IMR-90 (cell line): ENCODE data around the gene P2RX5. TPM values are rescaled to one million over a fixed set of nuclear protein-coding genes. Genes with fewer than 3 reads are reported as not detected.
A peak's percentile ranks its signal among the peaks of the same experiment; 100 is the strongest.

ENCODE experiments used
- ATAC-seq: fragments of 200-7000 bp; cut with Tn5 transposase; 2 replicates; pipeline ENCODE4 v1.9.1; 2020; ENCODE audit warnings: low read depth, mild to moderate bottlenecking, moderate library complexity
- BruUV-seq: library from RNA; stranded (reverse); fragments of 400-500 nt; replicated peaks from 2 replicates; lab custom pipeline; 2021; lab: Mats Ljungman, UMichigan
- CTCF ChIA-PET: fragments of 300-600 bp; formaldehyde crosslinking; extraction: SDS; loops from one replicate; lab custom pipeline; 2021; ENCODE audit warnings: antibody characterized with exemption; lab: Yijun Ruan, JAX
- POLR2A ChIA-PET: fragments of 300-600 bp; sonication (Branson Sonifier 250); formaldehyde crosslinking; loops from one replicate; lab custom pipeline; 2022; ENCODE audit warnings: antibody characterized with exemption; ENCODE audit not compliant: unreplicated experiment; lab: Charles Lee
- DNase-seq: peaks from one replicate; pipeline ENCODE4 v3.0.0; 2013
- H2AFZ ChIP-seq: replicated peaks from 2 replicates; pipeline ENCODE3; 2013; ENCODE audit warnings: low read length, mild to moderate bottlenecking; ENCODE audit not compliant: poor library complexity
- H2AK5ac ChIP-seq: 2 replicates; pipeline ENCODE4 v1.6.1; 2013; ENCODE audit warnings: low read depth, low read length, inconsistent platforms
- H2AK9ac ChIP-seq: replicated peaks from 2 replicates; pipeline ENCODE3; 2013; ENCODE audit warnings: mild to moderate bottlenecking, low read depth, low read length, moderate library complexity; ENCODE audit not compliant: poor library complexity
- H2BK120ac ChIP-seq: 2 replicates; pipeline ENCODE4 v1.6.1; 2013; ENCODE audit warnings: low read depth, low read length, inconsistent platforms
- H2BK15ac ChIP-seq: 3 replicates; pipeline ENCODE4 v1.6.1; 2013; ENCODE audit warnings: low read depth, low read length, inconsistent platforms
- H2BK20ac ChIP-seq: 2 replicates; pipeline ENCODE4 v1.6.1; 2013; ENCODE audit warnings: low read depth, mild to moderate bottlenecking, inconsistent platforms, low read length, moderate library complexity
- H2BK5ac ChIP-seq: 2 replicates; pipeline ENCODE4 v1.6.1; 2013; ENCODE audit warnings: mild to moderate bottlenecking, low read depth, low read length, inconsistent platforms; ENCODE audit not compliant: poor library complexity, severe bottlenecking
- H3K14ac ChIP-seq: replicated peaks from 2 replicates; pipeline ENCODE4 v1.6.1; 2013; ENCODE audit warnings: low read depth, low read length, inconsistent platforms
- H3K18ac ChIP-seq: 2 replicates; pipeline ENCODE4 v1.6.1; 2013; ENCODE audit warnings: low read depth, low read length, control low read depth
- H3K23ac ChIP-seq: 2 replicates; pipeline ENCODE4 v1.6.1; 2013; ENCODE audit warnings: low read depth, low read length, inconsistent platforms
- H3K27ac ChIP-seq: 2 replicates; pipeline ENCODE4 v1.5.1; 2013; ENCODE audit warnings: mild to moderate bottlenecking, control low read depth, low read length; ENCODE audit not compliant: insufficient read depth
- H3K27me3 ChIP-seq: 2 replicates; pipeline ENCODE4 v1.6.1; 2013; ENCODE audit warnings: low read length; ENCODE audit not compliant: control insufficient read depth, insufficient read depth
- H3K36me3 ChIP-seq: 2 replicates; pipeline ENCODE4 v1.6.1; 2013; ENCODE audit warnings: low read length, mixed read lengths; ENCODE audit not compliant: control insufficient read depth, insufficient read depth
- H3K4ac ChIP-seq: 2 replicates; pipeline ENCODE4 v1.6.1; 2013; ENCODE audit warnings: low read depth, low read length, inconsistent platforms
- H3K4me1 ChIP-seq: 2 replicates; pipeline ENCODE4 v1.6.1; 2013; ENCODE audit warnings: low read length, mixed read lengths; ENCODE audit not compliant: control insufficient read depth, insufficient read depth
- H3K4me2 ChIP-seq: 2 replicates; pipeline ENCODE4 v1.6.1; 2013; ENCODE audit warnings: low read depth, mild to moderate bottlenecking, control low read depth, low read length, moderate library complexity
- H3K4me3 ChIP-seq: 2 replicates; pipeline ENCODE4 v1.5.1; 2013; ENCODE audit warnings: low read depth, mild to moderate bottlenecking, control low read depth, low read length, moderate library complexity; ENCODE audit not compliant: insufficient read depth
- H3K56ac ChIP-seq: 2 replicates; pipeline ENCODE4 v1.6.1; 2013; ENCODE audit warnings: low read length, inconsistent platforms; ENCODE audit not compliant: insufficient read depth; ENCODE audit errors: extremely low read depth
- H3K79me1 ChIP-seq, 2 experiments: 2 replicates each; pipeline ENCODE4 v1.6.1; 2013; ENCODE audit warnings: low read length in 2 of 2, inconsistent platforms in 1 of 2, low read depth in 1 of 2
- H3K9ac ChIP-seq: 2 replicates; pipeline ENCODE4 v1.6.1; 2013; ENCODE audit warnings: low read depth, low read length, control low read depth
- H3K9me1 ChIP-seq: 2 replicates; pipeline ENCODE4 v1.6.1; 2013; ENCODE audit warnings: low read length, inconsistent platforms; ENCODE audit not compliant: insufficient read depth
- H3K9me3 ChIP-seq: 2 replicates; pipeline ENCODE4 v1.6.1; 2013; ENCODE audit warnings: low read length; ENCODE audit not compliant: control insufficient read depth, insufficient read depth
- H4K20me1 ChIP-seq: 2 replicates; pipeline ENCODE4 v1.6.1; 2013; ENCODE audit warnings: low read length, inconsistent platforms; ENCODE audit not compliant: insufficient read depth
- H4K5ac ChIP-seq: 2 replicates; pipeline ENCODE4 v1.6.1; 2013; ENCODE audit warnings: mild to moderate bottlenecking, low read depth, low read length, control low read depth
- H4K8ac ChIP-seq, 2 experiments: 2 replicates each; pipeline ENCODE4 v1.6.1; 2013; ENCODE audit warnings: low read depth in 2 of 2, low read length in 2 of 2, control low read depth in 1 of 2, inconsistent platforms in 1 of 2
- H4K91ac ChIP-seq: 2 replicates; pipeline ENCODE4 v1.6.1; 2013; ENCODE audit warnings: low read depth, low read length, inconsistent platforms; ENCODE audit not compliant: insufficient read depth
- BHLHE40 ChIP-seq: fragments of 150-350 bp; IDR thresholded peaks from 2 replicates; pipeline ENCODE4 v1.6.1; 2016; ENCODE audit warnings: mild to moderate bottlenecking, low read depth, low read length
- CEBPB ChIP-seq: IDR thresholded peaks from 2 replicates; pipeline ENCODE4 v1.6.1; 2012; ENCODE audit warnings: low read depth, low read length, improper control_type of control experiment
- CHD1 ChIP-seq: IDR thresholded peaks from 2 replicates; pipeline ENCODE4 v1.6.1; 2012; ENCODE audit warnings: low read depth, low read length, improper control_type of control experiment
- MAFK ChIP-seq: IDR thresholded peaks from 2 replicates; pipeline ENCODE4 v1.6.1; 2012; ENCODE audit warnings: low read depth, low read length, improper control_type of control experiment
- MAZ ChIP-seq: IDR thresholded peaks from 2 replicates; pipeline ENCODE4 v1.6.1; 2012; ENCODE audit warnings: low read depth, mild to moderate bottlenecking, low read length, improper control_type of control experiment, moderate library complexity, borderline replicate concordance
- MXI1 ChIP-seq: IDR thresholded peaks from 2 replicates; pipeline ENCODE4 v1.6.1; 2012; ENCODE audit warnings: low read depth, mild to moderate bottlenecking, low read length, moderate library complexity, borderline replicate concordance
- POLR2A ChIP-seq: IDR thresholded peaks from 2 replicates; pipeline ENCODE4 v1.6.1; 2012; ENCODE audit warnings: mild to moderate bottlenecking, low read depth, low read length
- RAD21 ChIP-seq: IDR thresholded peaks from 2 replicates; pipeline ENCODE4 v1.6.1; 2012; ENCODE audit warnings: low read length, improper control_type of control experiment
- RCOR1 ChIP-seq: IDR thresholded peaks from 2 replicates; pipeline ENCODE4 v1.6.1; 2012; ENCODE audit warnings: mild to moderate bottlenecking, low read length, improper control_type of control experiment; ENCODE audit not compliant: insufficient replicate concordance
- RFX5 ChIP-seq: IDR thresholded peaks from 2 replicates; pipeline ENCODE4 v1.8.0; 2012; ENCODE audit warnings: low read depth, mild to moderate bottlenecking, low read length, moderate library complexity
- SMC3 ChIP-seq: fragments of 150-350 bp; IDR thresholded peaks from 2 replicates; pipeline ENCODE4 v1.6.1; 2016; ENCODE audit warnings: low read depth, mild to moderate bottlenecking, antibody characterized with exemption, low read length, moderate library complexity
- WGBS, 2 experiments: methylation state at CpG; one replicate each; pipeline versions ENCODE4 v1.1.5 to v1.1.7; 2013; ENCODE audit warnings: missing lambda C conversion rate in 2 of 2; ENCODE audit not compliant: insufficient read length in 1 of 2; ENCODE audit errors: extremely low coverage in 2 of 2; 5-methylcytosine and 5-hydroxymethylcytosine counted together
- dilution Hi-C: fragments of 300-500 bp; cut with HindIII; formaldehyde crosslinking; loops from one replicate; pipeline ENCODE4 v1.14.3; 2018; ENCODE audit warnings: low sequenced_read_pairs; ENCODE audit not compliant: unreplicated experiment
- in situ Hi-C: fragments of 300-500 bp; cut with MboI; formaldehyde crosslinking; loops from 3 replicates; pipeline ENCODE4 v1.14.3; 2019; ENCODE audit warnings: low sequenced_read_pairs, inconsistent platforms, mixed read lengths
- intact Hi-C: fragments of 100-400 bp; cut with micrococcal nuclease; formaldehyde crosslinking; loops from 2 replicates; pipeline ENCODE4 v1.10.0; 2022
- polyA plus RNA-seq, 3 experiments: library from polyadenylated mRNA; depleted of rRNA; stranded (reverse); fragments of >200 nt; gene quantifications; 2 replicates each; pipeline ENCODE4 v1.2.3, GENCODE V29; 2012; ENCODE audit warnings: low replicate concordance in 1 of 3
- total RNA-seq: library from RNA; depleted of rRNA; stranded (reverse); fragments of >200 nt; gene quantifications from 2 replicates; pipeline ENCODE4 v1.2.3, GENCODE V29; 2012
- TF ChIP-seq, protein P1 (sequence below): conservative IDR thresholded peaks from 2 replicates; pipeline ENCODE4 v1.5.1; 2012; ENCODE audit warnings: mild to moderate bottlenecking, low read depth, low read length, improper control_type of control experiment

Gene P2RX5
- total and polyA plus RNA-seq, 2 of the 4 experiments (the other 2 are of a cell fraction), result 1.8 to 3.7 TPM

DNA sequence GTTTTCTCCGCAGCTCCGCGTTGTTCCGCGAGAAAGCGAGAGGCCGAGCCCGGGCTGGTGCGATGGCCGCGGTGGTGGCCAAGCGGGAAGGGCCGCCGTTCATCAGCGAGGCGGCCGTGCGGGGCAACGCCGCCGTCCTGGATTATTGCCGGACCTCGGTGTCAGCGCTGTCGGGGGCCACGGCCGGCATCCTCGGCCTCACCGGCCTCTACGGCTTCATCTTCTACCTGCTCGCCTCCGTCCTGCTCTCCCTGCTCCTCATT, 26.9 kb downstream of the P2RX5 start:
- Histone ChIP-seq H4K91ac (peak overlapping the region; percentile 37; the same call in 1 of the 2 replicates), H3K9me1 (peaks cover 26% of the 10 kb centered on the region), H2BK5ac (no peak overlapping the region), H4K8ac (peak overlapping the region; percentile 51 to 87; a peak in 2 of 4 replicates), H2AK9ac (peak overlapping the region; percentile 93), H3K9me3 (no peaks in the 10 kb centered on the region), H3K79me1 (peaks cover 6 to 62% of the 10 kb centered on the region in 2 experiments; a peak in 3 of 4 replicates), H3K27ac (peak overlapping the region; percentile 76), H2BK20ac (no peak overlapping the region), H3K23ac (0 out of 2 replicates have a peak overlapping the region, but pooled peaks have one; percentile 63), H3K14ac (peak overlapping the region; percentile 48; the same call in 1 of the 2 replicates), H3K4me2 (peak overlapping the region; percentile 83), H2AFZ (peak overlapping the region; percentile 94), H2BK120ac (no peak overlapping the region), H3K4ac (peak overlapping the region; percentile 73), H3K27me3 (no peaks in the 10 kb centered on the region), H3K36me3 (peaks cover 19% of the 10 kb centered on the region), H2AK5ac (peak overlapping the region; percentile 94), H3K9ac (peak overlapping the region; percentile 82), H3K4me3 (peak overlapping the region; percentile 71), H2BK15ac (no peak overlapping the region), H3K18ac (no peak overlapping the region), H4K5ac (no peak overlapping the region), H3K4me1 (peaks cover 10% of the 10 kb centered on the region), H3K56ac (peak overlapping the region; percentile 75; the same call in 1 of the 2 replicates), H4K20me1 (peaks cover 41% of the 10 kb centered on the region)
- 0% methylated on average over 26 of the region's 32 CpGs; no CpG with 5 or more reads in 1 of the 2 experiments for WGBS, 2 experiments
- ChIA-PET POLR2A (no interaction called here), CTCF (no interaction called here)
- no peak for TF ChIP-seq RCOR1
- no peak for TF ChIP-seq CHD1
- no peak for TF ChIP-seq RFX5
- TF ChIP-seq SMC3, result no peak
- TF ChIP-seq RAD21, result no peak
- TF ChIP-seq MAFK, result no peak
- TF ChIP-seq, protein P1, sequence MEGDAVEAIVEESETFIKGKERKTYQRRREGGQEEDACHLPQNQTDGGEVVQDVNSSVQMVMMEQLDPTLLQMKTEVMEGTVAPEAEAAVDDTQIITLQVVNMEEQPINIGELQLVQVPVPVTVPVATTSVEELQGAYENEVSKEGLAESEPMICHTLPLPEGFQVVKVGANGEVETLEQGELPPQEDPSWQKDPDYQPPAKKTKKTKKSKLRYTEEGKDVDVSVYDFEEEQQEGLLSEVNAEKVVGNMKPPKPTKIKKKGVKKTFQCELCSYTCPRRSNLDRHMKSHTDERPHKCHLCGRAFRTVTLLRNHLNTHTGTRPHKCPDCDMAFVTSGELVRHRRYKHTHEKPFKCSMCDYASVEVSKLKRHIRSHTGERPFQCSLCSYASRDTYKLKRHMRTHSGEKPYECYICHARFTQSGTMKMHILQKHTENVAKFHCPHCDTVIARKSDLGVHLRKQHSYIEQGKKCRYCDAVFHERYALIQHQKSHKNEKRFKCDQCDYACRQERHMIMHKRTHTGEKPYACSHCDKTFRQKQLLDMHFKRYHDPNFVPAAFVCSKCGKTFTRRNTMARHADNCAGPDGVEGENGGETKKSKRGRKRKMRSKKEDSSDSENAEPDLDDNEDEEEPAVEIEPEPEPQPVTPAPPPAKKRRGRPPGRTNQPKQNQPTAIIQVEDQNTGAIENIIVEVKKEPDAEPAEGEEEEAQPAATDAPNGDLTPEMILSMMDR, result no peak
- no peak for TF ChIP-seq MAZ
- no peak for TF ChIP-seq BHLHE40
- no peak for TF ChIP-seq MXI1
- no peak for TF ChIP-seq CEBPB
- no peak for TF ChIP-seq POLR2A
- DNase-seq (no peak), ATAC-seq (no peak)
- BruUV-seq, result TSS peak; percentile 98
- dilution Hi-C loops (no loop called here), intact Hi-C loops (loop anchor here (5.0 kb wide), 1 partner anchor 53 kb away; the partner anchor contains the start of gene HASPIN), in situ Hi-C loops (no loop called here)
